Measurements from ENCODE around the gene CDC25B.

- TF ChIP-seq BCL11A (IDR thresholded peaks at IDR 0.05; ENCODE audit: low read depth in 2 of 2, low read length in 2 of 2): no peak
- no peak for TF ChIP-seq RFX5 (IDR thresholded peaks at IDR 0.05; ENCODE audit: borderline replicate concordance, low read depth, low read length)
- TF ChIP-seq, protein P1, sequence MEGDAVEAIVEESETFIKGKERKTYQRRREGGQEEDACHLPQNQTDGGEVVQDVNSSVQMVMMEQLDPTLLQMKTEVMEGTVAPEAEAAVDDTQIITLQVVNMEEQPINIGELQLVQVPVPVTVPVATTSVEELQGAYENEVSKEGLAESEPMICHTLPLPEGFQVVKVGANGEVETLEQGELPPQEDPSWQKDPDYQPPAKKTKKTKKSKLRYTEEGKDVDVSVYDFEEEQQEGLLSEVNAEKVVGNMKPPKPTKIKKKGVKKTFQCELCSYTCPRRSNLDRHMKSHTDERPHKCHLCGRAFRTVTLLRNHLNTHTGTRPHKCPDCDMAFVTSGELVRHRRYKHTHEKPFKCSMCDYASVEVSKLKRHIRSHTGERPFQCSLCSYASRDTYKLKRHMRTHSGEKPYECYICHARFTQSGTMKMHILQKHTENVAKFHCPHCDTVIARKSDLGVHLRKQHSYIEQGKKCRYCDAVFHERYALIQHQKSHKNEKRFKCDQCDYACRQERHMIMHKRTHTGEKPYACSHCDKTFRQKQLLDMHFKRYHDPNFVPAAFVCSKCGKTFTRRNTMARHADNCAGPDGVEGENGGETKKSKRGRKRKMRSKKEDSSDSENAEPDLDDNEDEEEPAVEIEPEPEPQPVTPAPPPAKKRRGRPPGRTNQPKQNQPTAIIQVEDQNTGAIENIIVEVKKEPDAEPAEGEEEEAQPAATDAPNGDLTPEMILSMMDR (IDR thresholded peaks at IDR 0.05; ENCODE audit: control extremely low read depth in 1 of 3, insufficient read depth in 1 of 3, low read depth in 1 of 3, low read length in 3 of 3): no peak
- no peak for TF ChIP-seq RBBP5 (IDR thresholded peaks at IDR 0.05; ENCODE audit: borderline replicate concordance, low read depth, low read length)
- no peak for TF ChIP-seq BACH1 (IDR thresholded peaks at IDR 0.05; ENCODE audit: low read length)
- TF ChIP-seq POU5F1 (IDR thresholded peaks at IDR 0.05; ENCODE audit: low read depth, low read length): no peak
- TF ChIP-seq CREB1 (IDR thresholded peaks at IDR 0.05): no peak
- TF ChIP-seq EZH2 (IDR thresholded peaks at IDR 0.05; ENCODE audit: low read depth, low read length, severe bottlenecking): no peak
- TF ChIP-seq, protein P2, sequence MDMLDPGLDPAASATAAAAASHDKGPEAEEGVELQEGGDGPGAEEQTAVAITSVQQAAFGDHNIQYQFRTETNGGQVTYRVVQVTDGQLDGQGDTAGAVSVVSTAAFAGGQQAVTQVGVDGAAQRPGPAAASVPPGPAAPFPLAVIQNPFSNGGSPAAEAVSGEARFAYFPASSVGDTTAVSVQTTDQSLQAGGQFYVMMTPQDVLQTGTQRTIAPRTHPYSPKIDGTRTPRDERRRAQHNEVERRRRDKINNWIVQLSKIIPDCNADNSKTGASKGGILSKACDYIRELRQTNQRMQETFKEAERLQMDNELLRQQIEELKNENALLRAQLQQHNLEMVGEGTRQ (IDR thresholded peaks at IDR 0.05; ENCODE audit: low read length): no peak
- TF ChIP-seq POLR2A (IDR thresholded peaks at IDR 0.05; ENCODE audit: control extremely low read depth in 1 of 2, low read depth in 2 of 2, low read length in 2 of 2): no peak
- no peak for TF ChIP-seq MAFK (IDR thresholded peaks at IDR 0.05; ENCODE audit: low read depth, low read length)
- TF ChIP-seq CHD1 (IDR thresholded peaks at IDR 0.05; ENCODE audit: low read depth, low read length): no peak
- TF ChIP-seq GTF2F1 (IDR thresholded peaks at IDR 0.05; ENCODE audit: borderline replicate concordance, low read depth, low read length): no peak
- no peak for TF ChIP-seq EGR1 (IDR thresholded peaks at IDR 0.05; ENCODE audit: borderline replicate concordance, low read depth, low read length)
Observed at GRCh38 chr20:3800878-3801260, 4.8 kb downstream of the CDC25B start.

Data from H1 (cell line).